Activated CD8-positive, alpha-beta T cell treated with anti-CD3 and anti-CD28 coated beads for 36 hours (primary cell): ENCODE results near the gene CSTF2. TPM values are rescaled to one million over a fixed set of nuclear protein-coding genes. Genes with fewer than 3 reads are reported as not detected.

Experiments used
- total RNA-seq, 2 experiments: library from RNA; stranded (reverse); gene quantifications; one replicate each; pipeline ENCODE4 v1.2.3, GENCODE V29; 2021

CSTF2 gene
- total RNA-seq, 2 experiments from 2014 or later: 42.0 to 43.5 TPM

Other genes with a start within 250 kb of the CSTF2 start
- gene TNMD, start 235.5 kb upstream of the CSTF2 start, total RNA-seq: not detected
- under 1 TPM; 0.36 to 0.43 TPM for gene TSPAN6, start 183.6 kb upstream of the CSTF2 start, total RNA-seq
- not detected for gene SRPX2, start 176.2 kb upstream of the CSTF2 start, total RNA-seq
- gene SYTL4, start 88.3 kb upstream of the CSTF2 start, total RNA-seq: not detected
- not detected for gene NOX1, start 54.0 kb downstream of the CSTF2 start, total RNA-seq
- under 1 TPM; 0.43 to 0.49 TPM for gene XKRX, start 108.5 kb downstream of the CSTF2 start, total RNA-seq
- not detected for gene ARL13A, start 149.3 kb downstream of the CSTF2 start, total RNA-seq
- gene TRMT2B, start 231.7 kb downstream of the CSTF2 start, total RNA-seq: 10 to 100 TPM; 21.7 to 23.7 TPM